GM23248 (cell line): Measurements from ENCODE around the gene CEP63. TPM values are rescaled to one million over a fixed set of nuclear protein-coding genes. Genes with fewer than 3 reads are reported as not detected.

Experiments used
- DNase-seq: peaks from one replicate; pipeline ENCODE4 v3.0.0-alpha.2; 2015
- H2AFZ ChIP-seq: fragments of 200-600 bp; sonication (generic); 2 replicates; pipeline ENCODE4 v1.6.1; 2016; ENCODE audit warnings: antibody characterized with exemption
- H3F3A ChIP-seq: fragments of 200-600 bp; sonication (generic); 2 replicates; pipeline ENCODE4 v1.6.1; 2016; ENCODE audit warnings: mild to moderate bottlenecking, antibody characterized with exemption, mixed run types; ENCODE audit not compliant: insufficient read depth
- H3K27ac ChIP-seq: fragments of 200-600 bp; sonication (generic); 2 replicates; pipeline ENCODE4 v1.5.1; 2016; ENCODE audit warnings: mild to moderate bottlenecking
- H3K27me3 ChIP-seq: fragments of 200-600 bp; sonication (generic); replicated peaks from 2 replicates; pipeline ENCODE4 v1.6.1; 2016; ENCODE audit warnings: mild to moderate bottlenecking; ENCODE audit not compliant: insufficient read depth
- H3K36me3 ChIP-seq: fragments of 200-600 bp; sonication (generic); 2 replicates; pipeline ENCODE4 v1.6.1; 2016; ENCODE audit warnings: low read depth, mild to moderate bottlenecking
- H3K4me1 ChIP-seq: fragments of 200-600 bp; sonication (generic); 2 replicates; pipeline ENCODE4 v1.6.1; 2016; ENCODE audit warnings: mild to moderate bottlenecking; ENCODE audit not compliant: insufficient read depth
- H3K4me2 ChIP-seq: fragments of 200-600 bp; sonication (generic); one replicate; pipeline ENCODE4 v1.6.1; 2016; ENCODE audit warnings: mild to moderate bottlenecking; ENCODE audit not compliant: unreplicated experiment
- H3K4me3 ChIP-seq: fragments of 200-600 bp; sonication (generic); 2 replicates; pipeline ENCODE4 v1.5.1; 2016; ENCODE audit warnings: mild to moderate bottlenecking
- H3K79me2 ChIP-seq: fragments of 200-600 bp; sonication (generic); 2 replicates; pipeline ENCODE4 v1.6.1; 2016; ENCODE audit warnings: mild to moderate bottlenecking; ENCODE audit not compliant: insufficient read depth
- H3K9ac ChIP-seq: fragments of 200-600 bp; sonication (generic); 2 replicates; pipeline ENCODE4 v1.6.1; 2016; ENCODE audit warnings: mild to moderate bottlenecking
- H3K9me2 ChIP-seq: fragments of 200-600 bp; sonication (generic); 2 replicates; pipeline ENCODE4 v1.6.1; 2016; ENCODE audit warnings: mixed run types, mild to moderate bottlenecking, moderate library complexity; ENCODE audit not compliant: insufficient read depth
- H3K9me3 ChIP-seq: fragments of 200-600 bp; sonication (generic); one replicate; pipeline ENCODE4 v1.6.1; 2017; ENCODE audit warnings: low read depth
- H4K20me1 ChIP-seq: fragments of 200-600 bp; sonication (generic); 2 replicates; pipeline ENCODE4 v1.6.0; 2016; ENCODE audit not compliant: insufficient read depth
- EZH2 ChIP-seq: fragments of 200-600 bp; sonication (generic); IDR thresholded peaks from 2 replicates; pipeline ENCODE4 v1.6.1; 2018; ENCODE audit warnings: antibody characterized with exemption, mild to moderate bottlenecking; ENCODE audit not compliant: insufficient read depth, poor library complexity, severe bottlenecking
- EZH2phosphoT487 ChIP-seq: fragments of 200-600 bp; sonication (generic); IDR thresholded peaks from 2 replicates; pipeline ENCODE4 v1.6.1; 2018; ENCODE audit warnings: antibody characterized with exemption, moderate library complexity, mild to moderate bottlenecking, low read depth; ENCODE audit not compliant: insufficient read depth
- WGBS, 2 experiments: methylation state at CpG; one replicate each; pipeline ENCODE4 v1.1.6; 2015 to 2017; ENCODE audit warnings: low lambda C conversion rate in 2 of 2, low coverage in 1 of 2; ENCODE audit errors: missing lambda C conversion rate in 2 of 2; 5-methylcytosine and 5-hydroxymethylcytosine counted together
- in situ Hi-C: fragments of 300-500 bp; cut with MboI; formaldehyde crosslinking; loops from 2 replicates; pipeline ENCODE4 v1.15.0; 2020
- polyA plus RNA-seq: library from polyadenylated mRNA; unstranded; fragments of >200 nt; fragmentation: Nextera tagmentation; extraction: Ambion mirVana; gene quantifications from 2 replicates; pipeline ENCODE4 v1.2.1, GENCODE V29; 2016
- total RNA-seq: library from RNA; depleted of rRNA; stranded (reverse); fragments of >200 nt; shearing (Covaris generic); gene quantifications from 2 replicates; pipeline ENCODE4 v1.2.3, GENCODE V29; 2014

CEP63 gene
- total and polyA plus RNA-seq, 2 experiments from 2014 or later, result 21.0 to 29.7 TPM

DNA sequence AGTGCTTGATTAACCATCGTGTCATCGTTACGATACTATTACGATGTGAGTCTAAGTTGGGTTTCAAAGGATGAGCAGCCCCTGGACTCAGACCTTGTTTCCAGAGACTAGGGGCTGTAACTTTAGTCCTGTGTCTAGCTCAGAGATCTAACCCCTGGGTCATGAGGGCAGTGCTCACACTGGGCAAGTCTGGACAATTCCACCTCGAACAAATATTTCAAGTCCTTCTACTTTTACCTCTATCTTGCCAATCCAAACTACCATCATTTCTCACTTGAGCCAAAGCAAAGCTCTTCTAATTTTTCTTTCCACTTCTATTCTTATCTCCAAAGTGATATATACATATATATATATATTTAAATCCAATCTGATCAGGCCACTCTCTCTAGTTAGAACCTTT lies 10.9 kb upstream of the CEP63 start:
- Histone ChIP-seq H3K4me1 (peaks cover 65% of the 10 kb centered on the region), H3F3A (peaks cover 48% of the 10 kb centered on the region), H3K9me3 (no peaks in the 10 kb centered on the region), H3K36me3 (peaks cover 7% of the 10 kb centered on the region; the same call in 1 of the 2 replicates), H3K27ac (no peak overlapping the region), H3K9me2 (no peaks in the 10 kb centered on the region), H3K79me2 (peaks cover 22% of the 10 kb centered on the region), H2AFZ (no peak overlapping the region), H3K27me3 (no peaks in the 10 kb centered on the region), H3K4me3 (no peak overlapping the region), H3K4me2 (no peak overlapping the region), H3K9ac (no peak overlapping the region), H4K20me1 (no peaks in the 10 kb centered on the region)
- no peak for TF ChIP-seq EZH2
- no peak for TF ChIP-seq EZH2phosphoT487
- 66 to 73% methylated on average over 5 of the region's 5 CpGs for WGBS, 2 experiments
- in situ Hi-C loops, result loop anchor here (5.0 to 25.0 kb wide), 4 partner anchors 113 to 538 kb away; no protein-coding TSS in a partner anchor
- DNase-seq, result no peak

- no peak for TF ChIP-seq EZH2phosphoT487
- no peak for TF ChIP-seq EZH2
- H3K36me3 ChIP-seq, result peaks cover 15% of the 10 kb centered on the region; the same call in 1 of the 2 replicates
- H4K20me1 ChIP-seq, result no peaks in the 10 kb centered on the region
- H2AFZ ChIP-seq, result no peak overlapping the region
- in situ Hi-C loops, result loop anchor here (5.0 to 25.0 kb wide), 3 partner anchors 169 to 539 kb away; no protein-coding TSS in a partner anchor
- no peak overlapping the region for H3K4me3 ChIP-seq
- DNase-seq, result no peak
- no peaks in the 10 kb centered on the region for H3K9me2 ChIP-seq
- H3K4me1 ChIP-seq, result peaks cover 68% of the 10 kb centered on the region
- WGBS, 2 experiments, result 57 to 70% methylated on average over 4 of the region's 4 CpGs
- peaks cover 35% of the 10 kb centered on the region for H3K79me2 ChIP-seq
- H3K27me3 ChIP-seq, result no peaks in the 10 kb centered on the region
- H3K27ac ChIP-seq, result peak overlapping the region; percentile 82
- peak overlapping the region; percentile 70 for H3K9ac ChIP-seq
- H3K4me2 ChIP-seq, result peak overlapping the region; percentile 40
- peaks cover 48% of the 10 kb centered on the region for H3F3A ChIP-seq
- no peaks in the 10 kb centered on the region for H3K9me3 ChIP-seq
Measured at GRCh38 chr3:134476306-134476705, 9.6 kb upstream of the CEP63 start.

- H3K4me1 ChIP-seq, result peaks cover 68% of the 10 kb centered on the region
- 21 to 27% methylated on average over 6 of the region's 6 CpGs for WGBS, 2 experiments
- H3K9me2 ChIP-seq, result no peaks in the 10 kb centered on the region
- peak overlapping the region; percentile 82 for H3K27ac ChIP-seq
- peak overlapping the region; percentile 70 for H3K9ac ChIP-seq
- H2AFZ ChIP-seq, result no peak overlapping the region
- in situ Hi-C loops, result loop anchor here (5.0 to 25.0 kb wide), 3 partner anchors 170 to 540 kb away; no protein-coding TSS in a partner anchor
- H3F3A ChIP-seq, result peaks cover 51% of the 10 kb centered on the region
- TF ChIP-seq EZH2 (no peak), EZH2phosphoT487 (no peak)
- H3K79me2 ChIP-seq, result peaks cover 42% of the 10 kb centered on the region
- peak overlapping the region; percentile 33; the same call in 1 of the 2 replicates for H3K4me3 ChIP-seq
- no peaks in the 10 kb centered on the region for H3K9me3 ChIP-seq
- H3K4me2 ChIP-seq, result peak overlapping the region; percentile 40
- H3K36me3 ChIP-seq, result peaks cover 22% of the 10 kb centered on the region; the same call in 1 of the 2 replicates
- no peaks in the 10 kb centered on the region for H4K20me1 ChIP-seq
- no peaks in the 10 kb centered on the region for H3K27me3 ChIP-seq
- peak; percentile 93 for DNase-seq
Measured at GRCh38 chr3:134477002-134477401, 8.9 kb upstream of the CEP63 start.

DNA sequence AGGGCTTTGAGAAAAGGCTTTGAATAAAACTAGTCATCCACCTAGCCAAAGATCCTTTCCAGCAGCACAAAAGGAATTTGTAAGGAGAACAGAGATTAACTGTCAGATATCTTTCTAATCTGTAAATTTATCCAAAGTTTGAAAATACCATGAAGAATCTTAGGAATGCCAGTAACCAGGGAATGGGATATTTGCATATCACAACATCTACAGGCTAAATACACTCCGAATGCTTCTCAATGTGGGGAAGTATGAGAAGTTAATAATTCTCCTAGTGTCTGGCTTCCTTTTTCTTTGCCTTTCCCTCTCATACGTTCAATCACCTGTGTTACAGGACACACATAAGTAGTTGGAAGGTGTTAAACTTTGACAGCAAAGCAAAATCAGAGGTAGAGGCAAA lies 7.9 kb upstream of the CEP63 start:
- TF ChIP-seq EZH2 (no peak), EZH2phosphoT487 (no peak)
- Histone ChIP-seq H3K9me3 (no peaks in the 10 kb centered on the region), H3K4me1 (peaks cover 73% of the 10 kb centered on the region), H3K9ac (peak overlapping the region; percentile 70), H3K4me3 (0 out of 2 replicates have a peak overlapping the region, but pooled peaks have one; percentile 33), H3K9me2 (no peaks in the 10 kb centered on the region), H4K20me1 (no peaks in the 10 kb centered on the region), H2AFZ (no peak overlapping the region), H3F3A (peaks cover 61% of the 10 kb centered on the region), H3K27me3 (no peaks in the 10 kb centered on the region), H3K36me3 (peaks cover 22% of the 10 kb centered on the region; the same call in 1 of the 2 replicates), H3K27ac (peak overlapping the region; percentile 82), H3K79me2 (peaks cover 47% of the 10 kb centered on the region), H3K4me2 (peak overlapping the region; percentile 44)
- WGBS, 2 experiments, result 32 to 54% methylated on average over 2 of the region's 2 CpGs
- no peak for DNase-seq
- in situ Hi-C loops, result loop anchor here (5.0 to 25.0 kb wide), 3 partner anchors 171 to 541 kb away; no protein-coding TSS in a partner anchor
